Heart left ventricle (tissue), 16 donors: Measurements from ENCODE around the gene CBL. TPM values are rescaled to one million over a fixed set of nuclear protein-coding genes. Genes with fewer than 3 reads are reported as not detected.

ENCODE experiments used
- ATAC-seq, 4 donors: fragments of 200-7000 bp; cut with Tn5 transposase; one replicate each; pipeline ENCODE4 v1.9.1; 2020 to 2022; ENCODE audit warnings: moderate library complexity in 4 of 4, mild to moderate bottlenecking in 3 of 4, moderate number of reproducible peaks in 1 of 4
- DNase-seq, 5 donors: peaks; one replicate each; pipeline ENCODE4 v3.0.0-alpha.2; 2020
- H3K27ac ChIP-seq, 12 donors: fragments of 200-600 bp; sonication (generic) in 4 of 12; one replicate each; pipeline versions ENCODE4 v1.5.0 to v1.8.0; 2016 to 2022; ENCODE audit warnings: mild to moderate bottlenecking in 2 of 12
- H3K27me3 ChIP-seq, 9 donors: fragments of 200-600 bp; sonication (generic) in 2 of 9; one replicate each; pipeline versions ENCODE4 v1.5.1 to v1.8.0; 2016 to 2022; ENCODE audit warnings: mild to moderate bottlenecking in 3 of 9
- H3K36me3 ChIP-seq, 9 donors: fragments of 200-600 bp; sonication (generic) in 2 of 9; one replicate each; pipeline versions ENCODE4 v1.5.0 to v1.8.0; 2018 to 2022; ENCODE audit warnings: mild to moderate bottlenecking in 2 of 9
- H3K4me1 ChIP-seq, 12 donors: fragments of 200-600 bp; sonication (generic) in 4 of 12; one replicate each; pipeline versions ENCODE4 v1.5.0 to v1.8.0; 2016 to 2022; ENCODE audit warnings: mild to moderate bottlenecking in 3 of 12
- H3K4me3 ChIP-seq, 12 donors: fragments of 200-600 bp; sonication (generic) in 4 of 12; one replicate each; pipeline versions ENCODE4 v1.5.0 to v1.8.0; 2017 to 2022; ENCODE audit warnings: mild to moderate bottlenecking in 9 of 12, moderate library complexity in 4 of 12
- H3K9me3 ChIP-seq, 12 donors: fragments of 200-600 bp; sonication (generic) in 4 of 12; one replicate each; pipeline versions ENCODE4 v1.5.0 to v1.8.0; 2016 to 2022; ENCODE audit warnings: mild to moderate bottlenecking in 1 of 12
- POLR2A ChIP-seq, 2 donors: fragments of 450-650 bp; IDR thresholded peaks; one replicate each; pipeline ENCODE4 v1.6.1; 2017; ENCODE audit warnings: antibody characterized with exemption in 2 of 2, mild to moderate bottlenecking in 2 of 2, moderate library complexity in 2 of 2
- WGBS, 4 donors: extraction: QIAGEN DNeasy Blood & Tissue Kit in 2 of 4; methylation state at CpG; one replicate each; pipeline versions ENCODE4 v1.1.5 to v1.1.7; 2013 to 2018; 5-methylcytosine and 5-hydroxymethylcytosine counted together
- intact Hi-C, 10 donors: fragments of 100-400 bp; cut with DNase I; formaldehyde crosslinking; loops; one replicate each; pipeline versions ENCODE4 v1.11.1 to v1.14.2; 2022
- polyA plus RNA-seq, 2 donors: library from polyadenylated mRNA; stranded (reverse); fragments of 200-250 nt; gene quantifications; one replicate each; pipeline ENCODE4 v1.2.3, GENCODE V29; 2013
- total RNA-seq, 9 donors: library from RNA; depleted of rRNA in 2 of 9; stranded (reverse); fragments of >200 nt in 2 of 9; fragmentation: NEBNext Ultra II Directional in 3 of 9; extraction: Animal tissue kit (Norgen Biotek cat#: 25700) in 3 of 9; gene quantifications; one replicate each; pipeline versions ENCODE4 v1.1.0 to v1.2.4, GENCODE V29; 2016 to 2023
- TF ChIP-seq, protein P1 (sequence below), 12 donors: fragments of 200-600 bp; sonication (generic) in 4 of 12; IDR thresholded peaks; one replicate each; pipeline versions ENCODE4 v1.5.0 to v1.8.0; 2018 to 2022; ENCODE audit warnings: antibody characterized with exemption in 12 of 12, mild to moderate bottlenecking in 5 of 12
- donor health status: ischemic (EF 13 %, LVEDD 7.1; RV severe dilation, severe dysfunction).
- donor health status: healthy with polysubstance abuse.
- donor health status: DM: no; HTN: yes; CAD: no.
- donor health status: DM: no; HTN: no; CAD: no.
- donor health status: ischemic (EF 25% LVEDD 6.9; RV normal size, moderate dysfunction).
- donor health status: ischemic (EF 25% LVEDD 5.7; RV mildly dilated, moderate dysfunction).
- donor health status: healthy.
- donor health status: DM: yes; HTN: yes; CAD: no.
- donor health status: ischemic (EF 35%, LVEDD 5.7; RV mildly dilated, moderate dysfunction).
- donor health status: nonischemic (EF 11% LVEDD 7.7; RV severe dilation, severe dysfunction).
- donor health status: DM: yes; HTN: yes; CAD: no.
- donor health status: PGD.
- donor health status: ischemic (EF 29% LVEDD 5.4; RV normal size, mild dysfunction).
- donor health status: nonischemic (EF 23%, LVEDD 6.1; RV moderate dilation, normal function).

Gene CBL
- total and polyA plus RNA-seq, 11 donors = 3.1 to 20.4 (median 7.4) TPM

DNA sequence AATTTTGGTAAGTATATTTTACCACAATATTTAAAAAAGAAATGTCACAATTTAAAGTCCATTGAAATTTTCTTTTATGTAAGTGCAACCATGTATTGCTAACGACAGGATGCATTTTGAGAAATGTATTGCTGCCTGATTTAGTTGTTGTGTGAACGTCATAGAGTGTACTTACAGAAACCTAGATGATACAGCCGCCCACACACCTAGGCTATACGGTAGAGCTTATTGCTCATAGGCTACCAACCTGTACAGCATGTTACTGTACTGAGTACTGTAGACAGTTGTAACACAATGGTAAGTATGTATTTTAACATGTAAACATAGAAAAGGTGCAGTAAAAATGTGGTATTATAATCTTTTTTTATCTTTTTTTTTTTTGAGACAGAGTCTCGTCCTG, 48.1 kb downstream of the CBL start:
- Histone ChIP-seq H3K4me3 (no peak overlapping the region), H3K4me1 (peaks cover 0 to 20% (median 0%) of the 10 kb centered on the region in 12 donors), H3K27ac (no peak overlapping the region), H3K27me3 (no peaks in the 10 kb centered on the region), H3K9me3 (no peaks in the 10 kb centered on the region), H3K36me3 (peaks cover 0 to 10% (median 0%) of the 10 kb centered on the region in 9 donors)
- 94 to 96% (median 94%) methylated on average over 5 of the region's 5 CpGs for WGBS, 4 donors
- ATAC-seq (no peak), DNase-seq (no peak)
- no peak for TF ChIP-seq POLR2A (IDR thresholded peaks at IDR 0.05)
- TF ChIP-seq, protein P1, sequence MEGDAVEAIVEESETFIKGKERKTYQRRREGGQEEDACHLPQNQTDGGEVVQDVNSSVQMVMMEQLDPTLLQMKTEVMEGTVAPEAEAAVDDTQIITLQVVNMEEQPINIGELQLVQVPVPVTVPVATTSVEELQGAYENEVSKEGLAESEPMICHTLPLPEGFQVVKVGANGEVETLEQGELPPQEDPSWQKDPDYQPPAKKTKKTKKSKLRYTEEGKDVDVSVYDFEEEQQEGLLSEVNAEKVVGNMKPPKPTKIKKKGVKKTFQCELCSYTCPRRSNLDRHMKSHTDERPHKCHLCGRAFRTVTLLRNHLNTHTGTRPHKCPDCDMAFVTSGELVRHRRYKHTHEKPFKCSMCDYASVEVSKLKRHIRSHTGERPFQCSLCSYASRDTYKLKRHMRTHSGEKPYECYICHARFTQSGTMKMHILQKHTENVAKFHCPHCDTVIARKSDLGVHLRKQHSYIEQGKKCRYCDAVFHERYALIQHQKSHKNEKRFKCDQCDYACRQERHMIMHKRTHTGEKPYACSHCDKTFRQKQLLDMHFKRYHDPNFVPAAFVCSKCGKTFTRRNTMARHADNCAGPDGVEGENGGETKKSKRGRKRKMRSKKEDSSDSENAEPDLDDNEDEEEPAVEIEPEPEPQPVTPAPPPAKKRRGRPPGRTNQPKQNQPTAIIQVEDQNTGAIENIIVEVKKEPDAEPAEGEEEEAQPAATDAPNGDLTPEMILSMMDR (IDR thresholded peaks at IDR 0.05) = no peak
- intact Hi-C loops = no loop called here

DNA sequence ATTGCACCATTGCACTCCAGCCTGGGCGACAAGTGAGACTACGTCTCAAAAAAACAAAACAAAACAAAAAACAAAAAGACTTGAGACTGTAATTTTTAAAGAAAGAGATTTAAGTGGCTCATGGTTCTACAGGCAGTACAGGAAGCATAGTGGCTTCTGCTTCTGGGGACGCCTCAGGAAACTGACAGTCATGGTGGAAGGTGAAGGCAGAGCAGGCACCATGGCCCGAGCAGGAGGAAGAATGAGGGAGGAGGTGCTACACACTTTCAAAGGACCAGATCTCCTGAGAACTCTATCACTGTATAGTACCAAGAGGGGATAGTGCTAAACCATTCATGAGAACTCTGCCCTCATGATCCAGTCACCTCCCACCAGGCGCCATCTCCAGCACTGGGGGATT, 52.0 kb downstream of the CBL start:
- Histone ChIP-seq H3K36me3 (peaks cover 0 to 10% (median 0%) of the 10 kb centered on the region in 9 donors), H3K4me1 (peaks cover 3 to 59% (median 12%) of the 10 kb centered on the region in 12 donors), H3K4me3 (no peak overlapping the region), H3K27ac (no peak overlapping the region), H3K9me3 (no peaks in the 10 kb centered on the region), H3K27me3 (no peaks in the 10 kb centered on the region)
- 78 to 88% (median 84%) methylated on average over 5 of the region's 5 CpGs for WGBS, 4 donors
- ATAC-seq (no peak), DNase-seq (no peak)
- intact Hi-C loops = no loop called here
- no peak for TF ChIP-seq POLR2A (IDR thresholded peaks at IDR 0.05)
- TF ChIP-seq, protein P1 (IDR thresholded peaks at IDR 0.05) = no peak

DNA sequence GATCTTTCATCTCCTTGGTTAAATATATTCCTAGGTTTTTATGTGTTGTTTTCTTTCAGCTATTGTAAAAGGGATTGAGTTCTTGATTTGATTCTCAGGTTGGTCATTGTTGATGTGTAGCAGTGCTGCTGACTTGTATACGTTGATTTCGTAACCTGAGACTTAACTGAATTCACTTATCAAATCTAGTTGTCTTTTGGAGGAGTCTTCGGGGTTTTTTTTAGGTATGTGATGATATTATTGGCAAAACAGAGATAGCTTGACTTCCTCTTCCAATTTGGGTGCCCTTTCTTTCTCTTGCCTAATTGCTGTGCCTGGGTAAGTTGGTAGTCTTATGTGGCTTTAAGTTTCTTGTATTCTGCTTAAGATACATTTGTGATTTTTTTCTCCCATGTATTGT, 52.8 kb downstream of the CBL start:
- Histone ChIP-seq H3K9me3 (no peaks in the 10 kb centered on the region), H3K4me1 (peaks cover 4 to 67% (median 19%) of the 10 kb centered on the region in 12 donors), H3K27ac (no peak overlapping the region), H3K27me3 (no peaks in the 10 kb centered on the region), H3K4me3 (no peak overlapping the region), H3K36me3 (peaks cover 0 to 10% (median 0%) of the 10 kb centered on the region in 9 donors)
- DNase-seq = no peak
- TF ChIP-seq, protein P1 (IDR thresholded peaks at IDR 0.05) = no peak
- no peak for TF ChIP-seq POLR2A (IDR thresholded peaks at IDR 0.05)
- intact Hi-C loops = no loop called here
- no peak for ATAC-seq
- 59 to 68% (median 63%) methylated on average over 3 of the region's 3 CpGs for WGBS, 4 donors

DNA sequence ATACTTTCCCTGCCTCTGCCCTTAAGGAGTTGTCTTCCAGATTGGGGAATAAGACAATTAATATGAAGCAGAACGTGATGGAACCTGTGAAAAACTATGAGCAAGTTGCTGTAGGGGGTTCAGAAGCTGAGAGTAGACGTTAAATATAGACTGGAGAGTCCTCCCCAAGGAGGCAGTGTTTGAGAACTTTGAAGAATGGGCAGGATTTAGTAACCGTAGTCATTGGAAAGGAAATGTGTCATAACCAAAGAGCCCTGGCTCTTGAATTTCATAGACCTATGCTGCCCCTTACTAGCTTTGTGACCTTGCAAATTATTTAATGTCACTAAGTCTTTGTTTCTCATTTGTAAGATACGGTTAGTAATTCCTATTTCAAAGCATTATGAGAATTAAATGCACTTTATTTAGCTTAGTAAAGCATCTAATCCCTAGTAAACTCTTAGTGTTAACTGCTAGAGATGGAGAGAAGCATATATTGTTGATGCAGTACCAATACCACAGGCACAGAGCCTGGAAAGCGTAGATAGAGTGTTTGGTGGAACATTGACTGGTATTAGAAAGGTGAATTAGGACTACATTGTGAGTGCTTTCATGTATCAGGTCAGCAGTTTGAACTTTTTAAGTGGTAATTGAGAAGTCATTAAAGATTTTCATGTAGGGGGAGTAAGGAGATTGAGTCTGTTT, 56.7 kb downstream of the CBL start:
- DNase-seq (no peak), ATAC-seq (peak; percentile 51 to 82 (median 68))
- intact Hi-C loops = loop anchor here in 3 of 10 donors (5.0 kb wide), 1 partner anchor 56 kb away; the partner anchor contains the start of gene CBL (in 3 of the 3)
- Histone ChIP-seq H3K4me3 (peak overlapping the region in 1 of 12 donors; percentile 13), H3K4me1 (peaks cover 4 to 90% (median 23%) of the 10 kb centered on the region in 12 donors), H3K27ac (peak overlapping the region in 11 of 12 donors; percentile 34 to 80 (median 59)), H3K27me3 (no peaks in the 10 kb centered on the region), H3K36me3 (no peaks in the 10 kb centered on the region), H3K9me3 (no peaks in the 10 kb centered on the region)
- no peak for TF ChIP-seq POLR2A (IDR thresholded peaks at IDR 0.05)
- TF ChIP-seq, protein P1 (IDR thresholded peaks at IDR 0.05) = peak in 4 of 12 donors; percentile 18 to 41 (median 26)
- WGBS, 4 donors = 42 to 59% (median 53%) methylated on average over 5 of the region's 5 CpGs
